ENCODE data around the gene TAC3. TPM values are rescaled to one million over a fixed set of nuclear protein-coding genes. Genes with fewer than 3 reads are reported as not detected.

The TAC3 gene
- total RNA-seq, 1 donor from 2014 or later = not detected

DNA sequence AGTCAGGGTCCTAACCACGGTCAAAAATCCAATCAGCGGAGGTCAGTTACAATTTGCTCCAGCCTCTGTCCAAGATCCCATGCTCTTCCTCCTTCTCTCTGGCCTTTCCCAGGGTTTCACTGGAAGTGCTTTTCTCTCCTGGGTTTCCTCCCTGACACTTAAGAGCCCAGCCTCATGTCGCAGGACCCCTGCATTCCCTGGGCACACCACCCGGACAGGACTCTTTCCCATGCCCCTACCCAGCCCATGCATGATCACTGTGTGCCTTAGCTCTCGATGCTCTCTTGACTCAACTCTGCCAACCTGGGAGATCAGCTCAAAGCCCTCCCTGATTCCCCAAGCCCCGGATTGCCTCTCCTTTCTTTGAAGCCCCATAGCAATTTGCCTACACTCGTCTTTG is 15.5 kb upstream of the TAC3 start:
- intact Hi-C loops (cut with DNase I) = no loop called here

DNA sequence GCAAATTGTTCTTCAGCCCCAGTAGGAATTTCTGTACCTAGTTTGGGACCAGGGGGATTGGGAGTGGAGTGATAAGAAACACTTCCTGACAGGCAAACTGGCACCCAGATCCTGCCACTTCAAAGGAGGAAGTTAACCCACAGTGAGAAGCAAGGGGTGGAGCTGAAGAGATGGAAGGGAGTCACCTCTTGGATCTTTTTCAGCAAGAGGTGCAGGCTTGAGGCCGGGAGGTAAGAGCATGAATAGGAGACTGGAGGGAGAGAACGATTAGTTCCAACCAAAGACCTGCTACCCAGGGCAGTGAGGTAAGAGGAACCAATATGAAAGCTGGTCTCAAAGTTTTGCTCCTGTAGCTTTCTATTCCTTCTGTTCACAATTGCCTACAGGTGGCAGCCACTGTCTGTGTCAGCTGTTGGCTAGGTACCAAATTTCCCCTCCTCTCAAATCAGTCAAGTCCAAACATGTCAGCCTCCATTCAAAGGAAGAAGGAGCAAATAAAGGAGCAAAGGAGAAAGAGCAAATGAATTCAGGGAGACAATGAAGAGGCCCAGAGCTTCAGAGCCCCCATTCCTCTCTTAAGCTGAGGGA is 14.9 kb upstream of the TAC3 start:
- no peak overlapping the region for H3K4me3 ChIP-seq
- no peaks in the 10 kb centered on the region for H3K27me3 ChIP-seq (ENCODE audit: low read depth)
- no peak for DNase-seq
- H3K36me3 ChIP-seq = no peaks in the 10 kb centered on the region
- peak; percentile 37 to 56 for ATAC-seq
- TF ChIP-seq, protein P1, sequence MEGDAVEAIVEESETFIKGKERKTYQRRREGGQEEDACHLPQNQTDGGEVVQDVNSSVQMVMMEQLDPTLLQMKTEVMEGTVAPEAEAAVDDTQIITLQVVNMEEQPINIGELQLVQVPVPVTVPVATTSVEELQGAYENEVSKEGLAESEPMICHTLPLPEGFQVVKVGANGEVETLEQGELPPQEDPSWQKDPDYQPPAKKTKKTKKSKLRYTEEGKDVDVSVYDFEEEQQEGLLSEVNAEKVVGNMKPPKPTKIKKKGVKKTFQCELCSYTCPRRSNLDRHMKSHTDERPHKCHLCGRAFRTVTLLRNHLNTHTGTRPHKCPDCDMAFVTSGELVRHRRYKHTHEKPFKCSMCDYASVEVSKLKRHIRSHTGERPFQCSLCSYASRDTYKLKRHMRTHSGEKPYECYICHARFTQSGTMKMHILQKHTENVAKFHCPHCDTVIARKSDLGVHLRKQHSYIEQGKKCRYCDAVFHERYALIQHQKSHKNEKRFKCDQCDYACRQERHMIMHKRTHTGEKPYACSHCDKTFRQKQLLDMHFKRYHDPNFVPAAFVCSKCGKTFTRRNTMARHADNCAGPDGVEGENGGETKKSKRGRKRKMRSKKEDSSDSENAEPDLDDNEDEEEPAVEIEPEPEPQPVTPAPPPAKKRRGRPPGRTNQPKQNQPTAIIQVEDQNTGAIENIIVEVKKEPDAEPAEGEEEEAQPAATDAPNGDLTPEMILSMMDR (IDR thresholded peaks at IDR 0.05) = no peak
- intact Hi-C loops (cut with DNase I) = no loop called here
- no peaks in the 10 kb centered on the region for H3K9me3 ChIP-seq
- no peak overlapping the region for H3K27ac ChIP-seq
- peaks cover 8% of the 10 kb centered on the region for H3K4me1 ChIP-seq

More for the DNA sequence above, 15.5 kb upstream of the TAC3 start:
- no peaks in the 10 kb centered on the region for H3K36me3 ChIP-seq
- no peaks in the 10 kb centered on the region for H3K27me3 ChIP-seq (ENCODE audit: low read depth)
- H3K27ac ChIP-seq = no peak overlapping the region
- no peak overlapping the region for H3K4me3 ChIP-seq
- H3K4me1 ChIP-seq = peaks cover 8% of the 10 kb centered on the region
- no peak for ATAC-seq
- TF ChIP-seq, protein P1 (IDR thresholded peaks at IDR 0.05) = no peak
- no peak for DNase-seq
- H3K9me3 ChIP-seq = no peaks in the 10 kb centered on the region

DNA sequence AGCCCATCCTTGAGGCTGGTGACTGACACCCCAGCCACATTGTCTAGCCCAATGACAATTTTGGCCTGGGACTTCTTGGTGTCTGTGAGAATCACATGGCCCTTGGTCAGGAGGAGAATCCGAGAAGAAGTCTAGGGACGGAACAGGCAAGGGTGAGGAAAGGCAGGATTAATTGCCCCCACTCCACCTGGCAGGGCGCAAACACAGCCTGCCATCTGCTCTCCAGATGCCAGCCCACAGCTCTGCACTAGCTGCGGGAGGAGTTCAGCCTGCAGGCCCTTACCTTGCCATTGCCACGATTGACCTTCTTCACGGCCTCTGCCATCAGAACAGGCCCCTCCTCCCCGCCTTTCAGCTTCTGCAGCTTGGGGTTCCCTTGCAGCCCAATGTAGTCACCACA is 13.1 kb upstream of the TAC3 start:
- no peaks in the 10 kb centered on the region for H3K9me3 ChIP-seq
- H3K4me1 ChIP-seq = peaks cover 8% of the 10 kb centered on the region
- no peaks in the 10 kb centered on the region for H3K36me3 ChIP-seq
- no peaks in the 10 kb centered on the region for H3K27me3 ChIP-seq (ENCODE audit: low read depth)
- DNase-seq (no peak), ATAC-seq (no peak)
- H3K27ac ChIP-seq = no peak overlapping the region
- TF ChIP-seq, protein P1 (IDR thresholded peaks at IDR 0.05) = no peak
- H3K4me3 ChIP-seq = no peak overlapping the region
- intact Hi-C loops (cut with DNase I) = no loop called here

DNA sequence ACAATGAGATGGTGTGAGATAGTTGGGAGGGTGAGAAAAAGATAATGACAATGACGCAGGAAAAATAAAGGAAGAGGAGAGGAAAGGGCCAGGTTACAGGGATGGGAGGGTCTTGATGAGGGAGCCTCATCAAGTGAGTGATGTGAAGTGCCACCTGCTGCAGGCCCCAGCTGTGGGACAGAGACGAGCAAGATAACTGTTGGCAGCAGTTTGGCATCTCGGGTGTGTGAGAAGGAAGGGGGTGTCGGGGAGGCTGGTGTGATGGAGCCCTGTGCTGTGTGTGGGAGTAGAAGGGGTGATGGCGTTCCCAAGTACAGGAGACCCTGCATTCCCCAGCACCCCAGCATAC is 11.4 kb upstream of the TAC3 start:
- TF ChIP-seq, protein P1 (IDR thresholded peaks at IDR 0.05) = no peak
- Histone ChIP-seq H3K4me1 (peaks cover 8% of the 10 kb centered on the region), H3K9me3 (no peaks in the 10 kb centered on the region), H3K27me3 (ENCODE audit: low read depth) (no peaks in the 10 kb centered on the region), H3K27ac (no peak overlapping the region), H3K4me3 (no peak overlapping the region), H3K36me3 (no peaks in the 10 kb centered on the region)
- DNase-seq (no peak), ATAC-seq (peak in 1 of 2 donors; percentile 9)
- intact Hi-C loops (cut with DNase I) = no loop called here

DNA sequence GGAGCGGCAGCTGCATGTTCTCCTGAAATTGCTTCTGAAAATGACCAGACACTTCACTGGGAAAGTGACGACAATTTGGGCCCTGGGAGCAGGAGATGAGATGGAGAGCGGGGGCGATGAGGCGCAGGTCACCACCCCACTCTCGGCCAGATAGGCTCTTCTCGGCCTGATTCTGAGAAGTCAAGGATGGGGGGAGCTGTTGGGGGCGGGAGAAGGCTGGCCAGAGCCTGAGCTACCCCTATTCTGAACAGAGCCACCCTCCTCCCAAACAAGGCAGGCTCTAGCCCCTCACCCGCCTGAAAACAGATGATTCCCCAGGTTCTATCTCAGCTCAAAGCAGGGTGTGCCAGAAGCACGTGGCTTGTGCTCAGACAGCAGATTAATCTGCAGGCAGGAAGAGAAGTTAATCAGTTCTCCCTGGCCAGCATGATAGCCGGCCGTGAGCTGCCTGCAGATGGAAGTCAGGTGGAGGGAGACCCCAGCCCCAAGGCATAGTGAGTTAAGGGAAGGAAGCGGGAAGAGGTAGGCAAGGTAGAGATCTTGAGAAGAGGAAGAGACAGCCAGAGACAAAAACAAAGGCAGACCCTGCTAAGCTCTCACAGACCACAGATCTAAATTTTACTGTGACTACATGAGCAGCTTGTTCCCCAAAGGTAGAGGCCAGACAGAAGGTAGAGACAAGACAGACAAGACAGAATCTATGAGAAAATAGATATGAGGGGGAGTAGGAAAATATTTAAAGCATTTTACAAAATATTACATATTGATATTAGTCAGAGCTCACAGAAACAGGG is 10.9 kb upstream of the TAC3 start:
- TF ChIP-seq, protein P1 (IDR thresholded peaks at IDR 0.05) = no peak
- Histone ChIP-seq H3K9me3 (no peaks in the 10 kb centered on the region), H3K4me3 (no peak overlapping the region), H3K36me3 (no peaks in the 10 kb centered on the region), H3K27me3 (ENCODE audit: low read depth) (no peaks in the 10 kb centered on the region), H3K27ac (no peak overlapping the region), H3K4me1 (peaks cover 8% of the 10 kb centered on the region)
- ATAC-seq = no peak
- intact Hi-C loops (cut with DNase I) = no loop called here
- DNase-seq = no peak

Measured in lower lobe of right lung (tissue), 2 donors.